ENCODE results near the gene PDK3. TPM values are rescaled to one million over a fixed set of nuclear protein-coding genes. Genes with fewer than 3 reads are reported as not detected.

PDK3 gene
- total and polyA plus RNA-seq, 12 donors: 2.1 to 21.4 (median 8.7) TPM

- no peak for DNase-seq
- H3K36me3 ChIP-seq (replicated peaks in 1 of 2): no peaks in the 10 kb centered on the region
- no peak overlapping the region for H3K4me3 ChIP-seq
- no peaks in the 10 kb centered on the region for H3K9me3 ChIP-seq (replicated peaks in 1 of 3)
- intact Hi-C loops (cut with DNase I): no loop called here
- TF ChIP-seq POLR2A (IDR thresholded peaks at IDR 0.05): no peak
- TF ChIP-seq, protein P1, sequence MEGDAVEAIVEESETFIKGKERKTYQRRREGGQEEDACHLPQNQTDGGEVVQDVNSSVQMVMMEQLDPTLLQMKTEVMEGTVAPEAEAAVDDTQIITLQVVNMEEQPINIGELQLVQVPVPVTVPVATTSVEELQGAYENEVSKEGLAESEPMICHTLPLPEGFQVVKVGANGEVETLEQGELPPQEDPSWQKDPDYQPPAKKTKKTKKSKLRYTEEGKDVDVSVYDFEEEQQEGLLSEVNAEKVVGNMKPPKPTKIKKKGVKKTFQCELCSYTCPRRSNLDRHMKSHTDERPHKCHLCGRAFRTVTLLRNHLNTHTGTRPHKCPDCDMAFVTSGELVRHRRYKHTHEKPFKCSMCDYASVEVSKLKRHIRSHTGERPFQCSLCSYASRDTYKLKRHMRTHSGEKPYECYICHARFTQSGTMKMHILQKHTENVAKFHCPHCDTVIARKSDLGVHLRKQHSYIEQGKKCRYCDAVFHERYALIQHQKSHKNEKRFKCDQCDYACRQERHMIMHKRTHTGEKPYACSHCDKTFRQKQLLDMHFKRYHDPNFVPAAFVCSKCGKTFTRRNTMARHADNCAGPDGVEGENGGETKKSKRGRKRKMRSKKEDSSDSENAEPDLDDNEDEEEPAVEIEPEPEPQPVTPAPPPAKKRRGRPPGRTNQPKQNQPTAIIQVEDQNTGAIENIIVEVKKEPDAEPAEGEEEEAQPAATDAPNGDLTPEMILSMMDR (IDR thresholded peaks at IDR 0.05): no peak
- no peaks in the 10 kb centered on the region for H3K4me1 ChIP-seq (replicated peaks in 1 of 2)
- peak overlapping the region in 1 of 5 donors; percentile 22 for H3K27ac ChIP-seq
- H3K27me3 ChIP-seq: peaks cover 17% of the 10 kb centered on the region
- WGBS, 4 donors: 61 to 88% (median 79%) methylated on average over 4 of the region's 4 CpGs
Measured at GRCh38 chrX:24428516-24428915, 36.6 kb upstream of the PDK3 start.

DNA sequence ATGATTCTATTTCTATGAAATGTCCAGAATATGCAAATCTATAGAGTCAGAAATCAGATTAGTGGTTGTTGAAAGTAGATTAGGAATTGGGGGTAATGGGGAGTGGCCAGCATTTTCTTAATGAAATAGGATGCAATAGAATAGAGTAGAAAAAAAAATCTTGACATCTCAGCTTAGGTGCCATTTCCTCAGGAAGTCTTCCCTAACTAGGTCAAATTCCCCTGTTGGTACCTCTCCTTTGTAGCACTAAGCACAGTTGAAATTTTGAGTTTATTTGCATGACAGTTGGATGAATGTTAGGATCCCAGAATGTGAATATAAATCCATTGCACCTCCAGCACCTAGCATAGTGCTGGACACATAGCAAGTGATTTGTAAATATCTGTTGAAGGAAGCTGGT is 30.0 kb upstream of the PDK3 start:
- Histone ChIP-seq H3K36me3 (replicated peaks in 1 of 2) (no peaks in the 10 kb centered on the region), H3K9me3 (replicated peaks in 1 of 3) (no peaks in the 10 kb centered on the region), H3K27ac (no peak overlapping the region), H3K4me1 (replicated peaks in 1 of 2) (no peaks in the 10 kb centered on the region), H3K27me3 (peaks cover 32% of the 10 kb centered on the region), H3K4me3 (no peak overlapping the region)
- intact Hi-C loops (cut with DNase I): no loop called here
- TF ChIP-seq POLR2A (IDR thresholded peaks at IDR 0.05): no peak
- TF ChIP-seq, protein P1 (IDR thresholded peaks at IDR 0.05): no peak
- DNase-seq: no peak

- no peak overlapping the region for H3K4me3 ChIP-seq
- H3K27me3 ChIP-seq: peaks cover 15% of the 10 kb centered on the region
- no peak for DNase-seq
- intact Hi-C loops (cut with DNase I): no loop called here
- 28 to 74% (median 60%) methylated on average over 2 to 4 of the region's 4 CpGs for WGBS, 4 donors
- H3K36me3 ChIP-seq (replicated peaks in 1 of 2): no peaks in the 10 kb centered on the region
- no peaks in the 10 kb centered on the region for H3K4me1 ChIP-seq (replicated peaks in 1 of 2)
- H3K27ac ChIP-seq: no peak overlapping the region
- no peak for TF ChIP-seq POLR2A (IDR thresholded peaks at IDR 0.05)
- TF ChIP-seq, protein P1 (IDR thresholded peaks at IDR 0.05): no peak
- no peaks in the 10 kb centered on the region for H3K9me3 ChIP-seq (replicated peaks in 1 of 3)
Measured at GRCh38 chrX:24443918-24444317, 21.2 kb upstream of the PDK3 start.

- Histone ChIP-seq H3K36me3 (replicated peaks in 1 of 2) (no peaks in the 10 kb centered on the region), H3K27me3 (peaks cover 15% of the 10 kb centered on the region), H3K4me1 (replicated peaks in 1 of 2) (no peaks in the 10 kb centered on the region), H3K4me3 (no peak overlapping the region), H3K27ac (no peak overlapping the region), H3K9me3 (replicated peaks in 1 of 3) (no peaks in the 10 kb centered on the region)
- intact Hi-C loops (cut with DNase I): no loop called here
- 73 to 84% (median 77%) methylated on average over 3 to 4 of the region's 4 CpGs for WGBS, 4 donors
- TF ChIP-seq POLR2A (IDR thresholded peaks at IDR 0.05): no peak
- TF ChIP-seq, protein P1 (IDR thresholded peaks at IDR 0.05): no peak
- DNase-seq: no peak
Measured at GRCh38 chrX:24444645-24445044, 20.4 kb upstream of the PDK3 start.
